Activated effector memory CD4-positive, alpha-beta T cell treated with anti-CD3 and anti-CD28 coated beads, Interleukin-2, amount 50 U/mL, for 16 hours (primary cell): ENCODE measurements around the gene BHLHE23.

Experiments
- DNase-seq: peaks from one replicate; pipeline ENCODE4 v3.0.0-alpha.2; 2020

The BHLHE23 gene

GRCh38 chr20:62958388-62959100 is 48.2 kb downstream of the BHLHE23 start:
- DNase-seq, result no peak

- DNase-seq, result no peak
Measured at GRCh38 chr20:62957136-62958117, 49.3 kb downstream of the BHLHE23 start.

GRCh38 chr20:62956387-62957135 is 50.2 kb downstream of the BHLHE23 start:
- no peak for DNase-seq
